ENCODE results near the gene ST3GAL4. TPM values are rescaled to one million over a fixed set of nuclear protein-coding genes. Genes with fewer than 3 reads are reported as not detected.

The ST3GAL4 gene
- polyA plus RNA-seq, 1 donor, result 20.4 TPM

DNA sequence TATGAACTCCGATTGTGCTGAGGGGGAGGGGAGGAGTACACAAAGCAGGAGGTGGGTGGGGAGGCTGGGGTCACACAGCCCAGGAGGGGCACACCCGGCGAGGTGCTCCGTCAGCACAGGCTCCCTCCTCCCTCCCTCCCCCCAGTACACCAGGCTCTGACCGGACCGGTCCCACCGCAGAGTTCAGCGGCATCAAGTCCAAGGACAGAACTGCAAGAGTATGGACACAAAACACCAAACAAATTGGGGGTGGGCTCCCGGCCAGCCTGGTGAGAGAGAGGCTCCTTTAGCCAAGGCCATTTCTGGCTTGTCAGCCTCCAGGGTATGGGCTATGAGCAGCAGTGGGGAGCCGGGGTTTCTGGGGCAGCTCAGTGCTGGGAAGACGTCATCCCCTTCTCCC, 68.3 kb downstream of the ST3GAL4 start:
- Histone ChIP-seq H3K4me3 (ENCODE audit: low read length) (no peak overlapping the region), H3K27me3 (ENCODE audit: control insufficient read depth, insufficient read depth, low read length) (peaks cover 17% of the 10 kb centered on the region), H3K9me3 (ENCODE audit: control insufficient read depth, low read depth, low read length) (no peaks in the 10 kb centered on the region), H3K4me1 (ENCODE audit: control insufficient read depth, insufficient read depth, low read length) (no peaks in the 10 kb centered on the region), H3K27ac (ENCODE audit: low read length) (no peak overlapping the region), H3K36me3 (ENCODE audit: control insufficient read depth, insufficient read depth, low read length) (no peaks in the 10 kb centered on the region)
- no peak for DNase-seq
- no CpG with 5 or more reads among the region's 11 CpGs for WGBS (ENCODE audit: insufficient coverage, low lambda C conversion rate)

DNA sequence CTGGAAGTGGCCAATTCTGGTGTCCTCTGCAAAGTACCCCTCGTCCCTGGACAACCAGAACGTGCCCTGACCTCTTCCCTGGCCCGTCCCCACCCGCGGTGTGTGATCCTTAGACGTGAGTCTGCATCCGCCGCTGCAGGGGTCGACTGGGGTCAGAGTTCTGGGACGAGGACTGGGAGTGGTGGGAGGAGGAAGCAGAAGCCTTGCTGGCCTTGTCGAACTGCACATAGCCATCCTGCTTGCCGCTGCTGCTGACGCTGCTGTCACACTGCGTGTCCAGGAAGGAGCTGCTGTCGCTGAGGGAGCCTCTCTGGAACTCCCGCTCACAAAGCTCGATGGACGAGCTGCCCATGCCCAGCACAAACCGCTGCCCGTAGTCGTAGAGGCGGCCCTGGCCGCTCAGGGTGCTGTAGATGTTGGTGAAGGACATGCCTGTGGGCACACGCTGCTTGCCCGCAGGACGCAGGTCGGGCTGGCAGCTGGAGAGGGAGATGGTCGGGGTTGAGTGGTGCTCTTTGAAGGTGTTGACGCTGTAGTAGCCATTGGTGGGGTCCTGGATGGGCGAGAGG, 69.1 kb downstream of the ST3GAL4 start:
- DNase-seq, result no peak
- Histone ChIP-seq H3K9me3 (ENCODE audit: control insufficient read depth, low read depth, low read length) (no peaks in the 10 kb centered on the region), H3K4me1 (ENCODE audit: control insufficient read depth, insufficient read depth, low read length) (no peaks in the 10 kb centered on the region), H3K27me3 (ENCODE audit: control insufficient read depth, insufficient read depth, low read length) (peaks cover 17% of the 10 kb centered on the region), H3K4me3 (ENCODE audit: low read length) (no peak overlapping the region), H3K36me3 (ENCODE audit: control insufficient read depth, insufficient read depth, low read length) (no peaks in the 10 kb centered on the region), H3K27ac (ENCODE audit: low read length) (no peak overlapping the region)
- WGBS (ENCODE audit: insufficient coverage, low lambda C conversion rate), result no CpG with 5 or more reads among the region's 30 CpGs

DNA sequence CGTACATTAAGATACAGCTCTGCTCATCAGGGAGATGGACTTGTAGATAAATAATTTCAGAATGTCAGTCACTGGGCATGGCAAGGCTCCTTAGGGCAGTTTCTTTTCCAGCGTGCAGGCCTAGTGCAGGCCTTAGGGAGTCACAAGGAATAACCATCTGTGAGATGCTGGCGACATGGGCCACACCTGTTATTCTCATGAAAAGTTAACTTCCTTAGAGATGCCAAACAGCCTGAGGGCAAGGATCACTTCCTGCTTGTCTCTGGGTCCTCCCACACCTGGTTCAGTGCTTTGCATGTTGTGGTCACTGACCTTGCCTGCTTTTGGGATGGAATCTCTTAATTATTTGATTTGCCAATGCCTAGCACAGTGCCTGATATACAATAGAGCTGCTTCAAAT, 70.6 kb downstream of the ST3GAL4 start:
- DNase-seq, result no peak
- H3K36me3 ChIP-seq (ENCODE audit: control insufficient read depth, insufficient read depth, low read length), result no peaks in the 10 kb centered on the region
- no CpG with 5 or more reads among the region's 3 CpGs for WGBS (ENCODE audit: insufficient coverage, low lambda C conversion rate)

DNA sequence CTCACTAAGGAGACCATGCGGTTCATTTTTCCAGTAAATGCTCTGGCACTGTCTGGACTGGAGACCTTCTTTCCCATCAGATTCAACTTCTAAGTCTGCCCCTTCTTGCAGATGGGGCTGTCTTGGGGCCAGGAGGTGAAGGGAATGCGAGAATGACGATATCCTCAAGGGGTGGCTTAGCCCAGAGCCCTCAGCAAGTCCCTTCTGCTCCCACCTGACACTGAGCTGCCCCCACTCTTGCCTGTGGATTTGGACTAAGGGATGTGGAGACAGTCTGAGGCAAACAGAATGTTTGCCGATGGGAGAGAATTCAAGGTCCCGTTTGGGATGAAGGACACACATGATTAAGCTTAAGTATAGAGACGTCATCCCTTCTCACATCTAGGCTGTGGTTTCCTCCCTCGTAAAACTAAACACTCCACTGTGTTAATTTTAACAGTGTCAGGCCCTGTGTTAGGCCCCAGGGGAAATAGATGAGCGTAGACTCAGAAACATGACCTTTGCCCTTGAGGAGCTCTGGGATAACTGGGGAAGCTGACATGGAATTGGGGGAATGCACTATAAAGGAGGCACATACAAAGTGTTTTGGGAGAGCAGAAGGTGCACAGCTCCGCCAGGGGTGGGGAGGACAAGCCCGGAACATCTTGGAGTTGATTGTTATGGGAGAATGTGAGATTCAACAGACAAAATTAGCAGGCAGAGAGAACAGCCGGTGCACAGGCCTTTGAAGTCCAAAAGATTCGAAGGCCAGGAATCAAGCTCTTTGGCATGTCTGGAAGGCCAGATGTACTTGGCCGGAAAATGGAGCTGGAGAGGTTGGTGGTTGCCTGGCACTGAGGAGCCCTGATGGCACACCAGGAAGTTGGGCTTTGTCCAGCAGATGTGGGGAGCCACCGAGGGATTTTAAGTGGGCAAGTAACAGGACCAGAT, 71.6 kb downstream of the ST3GAL4 start:
- WGBS (ENCODE audit: insufficient coverage, low lambda C conversion rate), result no CpG with 5 or more reads among the region's 14 CpGs
- Histone ChIP-seq H3K27ac (ENCODE audit: low read length) (no peak overlapping the region), H3K4me1 (ENCODE audit: control insufficient read depth, insufficient read depth, low read length) (no peaks in the 10 kb centered on the region), H3K9me3 (ENCODE audit: control insufficient read depth, low read depth, low read length) (no peaks in the 10 kb centered on the region), H3K4me3 (ENCODE audit: low read length) (no peak overlapping the region), H3K27me3 (ENCODE audit: control insufficient read depth, insufficient read depth, low read length) (peaks cover 17% of the 10 kb centered on the region), H3K36me3 (ENCODE audit: control insufficient read depth, insufficient read depth, low read length) (no peaks in the 10 kb centered on the region)
- DNase-seq, result no peak

More for the DNA sequence above, 70.6 kb downstream of the ST3GAL4 start:
- Histone ChIP-seq H3K4me3 (ENCODE audit: low read length) (no peak overlapping the region), H3K27me3 (ENCODE audit: control insufficient read depth, insufficient read depth, low read length) (peaks cover 17% of the 10 kb centered on the region), H3K4me1 (ENCODE audit: control insufficient read depth, insufficient read depth, low read length) (no peaks in the 10 kb centered on the region), H3K27ac (ENCODE audit: low read length) (no peak overlapping the region), H3K9me3 (ENCODE audit: control insufficient read depth, low read depth, low read length) (no peaks in the 10 kb centered on the region)

DNA sequence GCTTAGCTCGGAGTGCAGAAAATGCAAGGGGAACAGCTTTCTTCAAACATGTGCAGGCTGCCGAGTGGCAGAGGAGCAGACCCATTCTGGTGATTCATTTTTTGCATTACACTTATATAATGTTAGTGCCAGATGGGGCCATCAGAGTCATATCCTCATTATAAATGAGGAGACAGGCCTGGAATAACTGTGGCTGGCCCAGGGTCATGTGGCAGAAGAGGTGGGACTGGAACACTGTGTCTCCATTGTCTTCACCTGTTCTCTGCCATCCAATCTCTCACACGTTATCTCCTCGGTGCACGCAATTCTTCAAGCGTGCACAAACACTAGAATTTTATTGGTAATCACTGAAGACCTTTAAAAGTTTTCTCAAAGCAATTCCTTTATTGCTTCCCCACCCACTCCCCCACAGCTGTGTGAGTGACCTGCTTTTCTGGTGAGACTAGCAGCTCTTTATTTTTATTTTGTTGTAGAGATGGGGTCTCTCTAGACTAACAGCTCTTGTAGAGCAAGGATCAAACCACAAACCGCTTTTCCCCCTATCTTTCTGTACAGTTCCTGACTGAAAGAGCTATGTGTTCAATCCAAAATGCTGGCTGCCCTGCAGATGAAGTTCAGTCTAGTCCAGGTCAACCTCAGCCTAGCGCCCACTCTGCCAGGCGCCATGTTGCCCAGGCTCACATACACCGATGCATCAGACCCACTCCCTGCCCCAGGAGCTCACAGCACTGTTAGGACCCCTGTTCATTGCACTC, 75.3 kb downstream of the ST3GAL4 start:
- DNase-seq, result no peak
- Histone ChIP-seq H3K27me3 (ENCODE audit: control insufficient read depth, insufficient read depth, low read length) (no peaks in the 10 kb centered on the region), H3K4me1 (ENCODE audit: control insufficient read depth, insufficient read depth, low read length) (no peaks in the 10 kb centered on the region), H3K36me3 (ENCODE audit: control insufficient read depth, insufficient read depth, low read length) (no peaks in the 10 kb centered on the region), H3K9me3 (ENCODE audit: control insufficient read depth, low read depth, low read length) (no peaks in the 10 kb centered on the region), H3K27ac (ENCODE audit: low read length) (no peak overlapping the region), H3K4me3 (ENCODE audit: low read length) (no peak overlapping the region)
- WGBS (ENCODE audit: insufficient coverage, low lambda C conversion rate), result no CpG with 5 or more reads among the region's 10 CpGs

DNA sequence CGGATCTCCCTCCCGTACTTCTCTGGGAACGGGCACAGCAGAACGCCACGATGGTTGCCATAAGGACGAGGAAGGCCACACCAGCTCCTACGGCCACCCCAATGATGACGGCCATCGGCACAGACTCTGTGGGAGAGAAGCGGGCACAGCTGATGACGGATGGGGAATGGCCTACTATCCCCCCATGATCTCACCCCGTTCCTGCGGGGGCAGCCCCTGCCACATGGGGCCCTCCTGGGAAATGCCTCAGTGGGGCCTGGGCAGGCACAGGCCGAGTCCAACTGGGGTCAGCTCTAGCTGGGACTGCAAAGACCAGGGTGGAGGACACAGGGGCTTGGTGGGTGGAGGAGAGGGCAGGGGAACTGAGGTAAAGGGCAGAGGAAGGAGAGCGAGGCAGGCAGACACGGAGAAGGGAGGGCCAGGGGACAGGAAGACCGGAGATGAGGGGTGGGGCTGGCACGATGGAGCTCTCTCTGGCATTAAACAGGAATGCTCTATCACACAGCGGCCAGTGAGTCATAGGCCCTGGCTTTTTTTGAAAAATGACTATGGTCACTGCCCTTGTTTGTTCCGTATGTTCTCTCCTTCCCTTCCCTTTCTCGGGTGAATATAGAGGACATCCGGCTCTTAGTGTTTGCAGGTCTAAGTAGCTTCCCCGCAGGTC, 76.0 kb downstream of the ST3GAL4 start:
- H3K4me3 ChIP-seq (ENCODE audit: low read length), result no peak overlapping the region
- no CpG with 5 or more reads among the region's 23 CpGs for WGBS (ENCODE audit: insufficient coverage, low lambda C conversion rate)
- no peak overlapping the region for H3K27ac ChIP-seq (ENCODE audit: low read length)
- DNase-seq, result no peak
- no peaks in the 10 kb centered on the region for H3K9me3 ChIP-seq (ENCODE audit: control insufficient read depth, low read depth, low read length)
- no peaks in the 10 kb centered on the region for H3K27me3 ChIP-seq (ENCODE audit: control insufficient read depth, insufficient read depth, low read length)
- H3K4me1 ChIP-seq (ENCODE audit: control insufficient read depth, insufficient read depth, low read length), result no peaks in the 10 kb centered on the region
- no peaks in the 10 kb centered on the region for H3K36me3 ChIP-seq (ENCODE audit: control insufficient read depth, insufficient read depth, low read length)

DNA sequence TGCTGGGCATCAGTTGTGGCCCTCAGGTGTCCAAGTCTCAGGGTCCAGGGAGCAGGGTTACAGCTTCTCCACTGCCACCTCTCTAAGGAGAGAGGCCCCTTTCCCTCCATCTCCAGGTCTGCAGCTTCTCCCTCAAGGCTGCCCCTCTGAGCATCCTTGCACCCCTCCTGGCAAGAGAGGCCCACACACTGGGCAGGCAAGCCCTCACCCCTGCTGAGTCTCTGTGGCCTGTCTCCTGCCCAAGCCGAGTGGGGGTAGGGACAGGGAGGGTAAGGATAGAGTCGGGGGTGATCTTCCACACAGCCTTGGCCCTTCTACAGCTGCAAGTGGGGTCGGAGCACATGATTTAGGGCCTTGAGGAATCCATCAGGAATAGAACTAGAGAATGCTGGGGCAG, 76.6 kb downstream of the ST3GAL4 start:
- Histone ChIP-seq H3K27me3 (ENCODE audit: control insufficient read depth, insufficient read depth, low read length) (no peaks in the 10 kb centered on the region), H3K36me3 (ENCODE audit: control insufficient read depth, insufficient read depth, low read length) (no peaks in the 10 kb centered on the region), H3K9me3 (ENCODE audit: control insufficient read depth, low read depth, low read length) (no peaks in the 10 kb centered on the region), H3K27ac (ENCODE audit: low read length) (no peak overlapping the region), H3K4me1 (ENCODE audit: control insufficient read depth, insufficient read depth, low read length) (no peaks in the 10 kb centered on the region), H3K4me3 (ENCODE audit: low read length) (no peak overlapping the region)
- no CpG with 5 or more reads among the region's 3 CpGs for WGBS (ENCODE audit: insufficient coverage, low lambda C conversion rate)
- DNase-seq, result no peak

DNA sequence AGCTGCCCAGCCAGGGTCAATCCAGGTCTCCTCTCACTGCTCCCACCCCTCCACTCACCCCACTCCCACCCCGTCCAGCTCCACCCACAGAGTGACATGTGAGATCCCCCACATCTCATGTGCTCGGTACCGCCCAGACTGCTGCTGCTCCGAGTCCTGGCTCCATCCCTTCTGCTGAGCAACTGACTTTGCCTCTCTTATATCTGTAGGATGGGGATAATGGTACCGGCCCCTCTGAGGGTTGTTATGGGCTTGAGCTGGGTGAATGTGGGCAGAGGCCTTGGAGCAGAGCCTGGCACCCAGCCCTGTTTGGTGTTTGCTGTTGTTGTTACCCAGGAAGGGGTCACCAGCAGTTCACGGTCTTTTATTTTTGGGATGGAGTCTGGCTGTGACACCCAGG, 77.0 kb downstream of the ST3GAL4 start:
- no peaks in the 10 kb centered on the region for H3K9me3 ChIP-seq (ENCODE audit: control insufficient read depth, low read depth, low read length)
- H3K27ac ChIP-seq (ENCODE audit: low read length), result no peak overlapping the region
- no CpG with 5 or more reads among the region's 6 CpGs for WGBS (ENCODE audit: insufficient coverage, low lambda C conversion rate)
- no peak overlapping the region for H3K4me3 ChIP-seq (ENCODE audit: low read length)
- no peaks in the 10 kb centered on the region for H3K4me1 ChIP-seq (ENCODE audit: control insufficient read depth, insufficient read depth, low read length)
- H3K36me3 ChIP-seq (ENCODE audit: control insufficient read depth, insufficient read depth, low read length), result no peaks in the 10 kb centered on the region
- H3K27me3 ChIP-seq (ENCODE audit: control insufficient read depth, insufficient read depth, low read length), result no peaks in the 10 kb centered on the region
- DNase-seq, result no peak

DNA sequence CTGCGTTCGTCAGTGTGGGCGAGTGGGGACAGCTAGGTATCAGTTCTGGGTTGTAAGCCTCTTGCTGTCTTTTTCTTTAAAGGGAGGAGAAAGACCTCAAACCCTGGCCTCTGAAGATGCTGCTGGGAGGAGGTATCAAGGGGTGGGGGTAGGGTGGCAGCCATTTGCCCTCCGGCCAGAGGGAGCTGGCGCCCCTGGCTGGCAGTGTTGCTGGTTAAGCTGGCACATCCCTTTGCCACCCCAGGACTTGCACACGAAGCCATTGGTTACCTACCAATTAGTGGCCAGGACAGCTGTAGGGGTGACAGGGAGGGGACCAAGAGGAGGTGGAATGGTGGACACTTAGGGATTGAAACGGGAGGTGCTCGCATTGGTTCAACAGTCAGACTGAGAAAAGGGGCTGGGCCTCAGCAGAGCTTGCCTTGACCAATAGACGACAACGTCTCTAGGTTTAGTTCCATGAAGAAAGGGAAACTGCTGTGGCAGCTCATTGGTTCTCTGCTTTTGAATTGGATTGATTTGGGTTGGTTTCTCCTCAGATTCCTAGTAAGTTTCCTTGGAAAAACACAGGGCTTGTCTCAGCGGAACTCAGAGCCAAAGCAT, 77.9 kb downstream of the ST3GAL4 start:
- Histone ChIP-seq H3K9me3 (ENCODE audit: control insufficient read depth, low read depth, low read length) (no peaks in the 10 kb centered on the region), H3K27me3 (ENCODE audit: control insufficient read depth, insufficient read depth, low read length) (no peaks in the 10 kb centered on the region), H3K36me3 (ENCODE audit: control insufficient read depth, insufficient read depth, low read length) (no peaks in the 10 kb centered on the region), H3K27ac (ENCODE audit: low read length) (no peak overlapping the region), H3K4me1 (ENCODE audit: control insufficient read depth, insufficient read depth, low read length) (no peaks in the 10 kb centered on the region), H3K4me3 (ENCODE audit: low read length) (no peak overlapping the region)
- no CpG with 5 or more reads among the region's 11 CpGs for WGBS (ENCODE audit: insufficient coverage, low lambda C conversion rate)
- DNase-seq, result no peak

All from large intestine (tissue), 3 donors.